Endothelial cell of umbilical vein (primary cell): ENCODE results near the gene MPHOSPH8. TPM values are rescaled to one million over a fixed set of nuclear protein-coding genes. Genes with fewer than 3 reads are reported as not detected.

Source experiments
- BruUV-seq: library from RNA; stranded (reverse); fragments of 400-500 nt; replicated peaks from 2 replicates; lab custom pipeline; 2021; lab: Mats Ljungman, UMichigan
- CTCF ChIA-PET: fragments of 300-600, 350-600 bp; sonication (Branson Sonifier 250); formaldehyde crosslinking; loops from one replicate; lab custom pipeline; 2021; ENCODE audit warnings: antibody characterized with exemption, inconsistent platforms; lab: Charles Lee
- POLR2A ChIA-PET: fragments of 300-600, 350-600 bp; sonication (Branson Sonifier 250); formaldehyde crosslinking; loops from one replicate; lab custom pipeline; 2021; ENCODE audit warnings: antibody characterized with exemption, inconsistent platforms; lab: Charles Lee
- DNase-seq: peaks from one replicate; pipeline ENCODE4 v3.0.0-alpha.2; 2011; ENCODE audit warnings: low read depth, low spot score
- FAIRE-seq: peaks from 2 replicates; lab custom pipeline; 2011; peaks lifted over from hg19 to GRCh38; lab: Jason Lieb, UNC
- H2AFZ ChIP-seq: 2 replicates; pipeline ENCODE4 v1.6.0; 2012; ENCODE audit warnings: low read depth, low read length, control low read depth, inconsistent platforms
- H3K27ac ChIP-seq: 2 replicates; pipeline ENCODE4 v1.5.1; 2011; ENCODE audit warnings: low read depth, mild to moderate bottlenecking, control low read depth, low read length, moderate library complexity; ENCODE audit not compliant: insufficient read depth
- H3K27me3 ChIP-seq, 2 experiments: 2 replicates each; pipeline versions ENCODE4 v1.6.0 to v1.6.1; 2011; ENCODE audit warnings: low read length in 2 of 2, mixed read lengths in 1 of 2; ENCODE audit not compliant: control insufficient read depth in 2 of 2, insufficient read depth in 2 of 2
- H3K36me3 ChIP-seq, 2 experiments: 2 replicates in 1 of 2; 3 replicates in 1 of 2; pipeline ENCODE4 v1.5.1; 2011; ENCODE audit warnings: low read length in 2 of 2, mild to moderate bottlenecking in 1 of 2, moderate library complexity in 1 of 2; ENCODE audit not compliant: control insufficient read depth in 2 of 2, insufficient read depth in 2 of 2; ENCODE audit errors: extremely low read depth in 1 of 2
- H3K4me1 ChIP-seq: 3 replicates; pipeline ENCODE4 v1.5.1; 2011; ENCODE audit warnings: mild to moderate bottlenecking, low read length; ENCODE audit not compliant: control insufficient read depth, insufficient read depth; ENCODE audit errors: extremely low read depth
- H3K4me2 ChIP-seq: 2 replicates; pipeline ENCODE4 v1.6.1; 2011; ENCODE audit warnings: low read length, control low read depth, mixed read lengths; ENCODE audit not compliant: insufficient read depth
- H3K4me3 ChIP-seq, 3 experiments: fragments of 200-600 bp in 1 of 3; sonication (generic), shearing (Covaris generic) in 1 of 3; replicated peaks in 1 of 3; 2 replicates each; pipeline ENCODE4 v1.5.1; 2011 to 2016; ENCODE audit warnings: control low read depth in 3 of 3, low read length in 3 of 3, mild to moderate bottlenecking in 2 of 3, inconsistent platforms in 1 of 3, low read depth in 1 of 3, moderate library complexity in 1 of 3; ENCODE audit not compliant: insufficient read depth in 1 of 3
- H3K79me2 ChIP-seq: 2 replicates; pipeline ENCODE4 v1.6.0; 2012; ENCODE audit warnings: low read length, inconsistent platforms; ENCODE audit not compliant: control insufficient read depth, insufficient read depth
- H3K9ac ChIP-seq: replicated peaks from 2 replicates; pipeline ENCODE3; 2011; ENCODE audit warnings: low read length, control low read depth; ENCODE audit not compliant: insufficient read depth; ENCODE audit errors: extremely low read depth
- H3K9me1 ChIP-seq: replicated peaks from 3 replicates; pipeline ENCODE4 v1.6.0; 2011; ENCODE audit warnings: mild to moderate bottlenecking, low read length; ENCODE audit not compliant: control insufficient read depth, insufficient read depth; ENCODE audit errors: extremely low read depth
- H3K9me3 ChIP-seq: replicated peaks from 2 replicates; pipeline ENCODE4 v1.5.1; 2012; ENCODE audit warnings: low read length, inconsistent platforms; ENCODE audit not compliant: control insufficient read depth, insufficient read depth
- H4K20me1 ChIP-seq: replicated peaks from 2 replicates; pipeline ENCODE3; 2011; ENCODE audit warnings: mild to moderate bottlenecking, low read length; ENCODE audit not compliant: control insufficient read depth, insufficient read depth; ENCODE audit errors: extremely low read depth
- EZH2 ChIP-seq: IDR thresholded peaks from 2 replicates; pipeline ENCODE4 v1.6.1; 2012; ENCODE audit warnings: borderline replicate concordance, low read depth, mild to moderate bottlenecking, moderate library complexity, low read length, inconsistent platforms; ENCODE audit not compliant: severe bottlenecking
- FOS ChIP-seq: IDR thresholded peaks from 2 replicates; pipeline ENCODE4 v1.6.1; 2011; ENCODE audit warnings: mild to moderate bottlenecking, low read length, moderate library complexity, borderline replicate concordance; ENCODE audit not compliant: insufficient read depth
- GATA2 ChIP-seq: IDR thresholded peaks from 2 replicates; pipeline ENCODE4 v1.7.0; 2011; ENCODE audit warnings: low read depth, mild to moderate bottlenecking, moderate library complexity, mixed read lengths, low read length; ENCODE audit not compliant: insufficient read length, insufficient read depth
- JUN ChIP-seq: IDR thresholded peaks from 2 replicates; pipeline ENCODE4 v1.6.1; 2011; ENCODE audit warnings: borderline replicate concordance, low read depth; ENCODE audit not compliant: insufficient read length, insufficient read depth
- MAX ChIP-seq: IDR thresholded peaks from 2 replicates; pipeline ENCODE4 v1.6.1; 2011; ENCODE audit not compliant: insufficient read depth, insufficient read length
- MYC ChIP-seq: IDR thresholded peaks from one replicate; pipeline ENCODE4 v1.6.1; 2011; ENCODE audit warnings: mild to moderate bottlenecking, low read depth, low read length
- POLR2AphosphoS5 ChIP-seq: IDR thresholded peaks from 2 replicates; pipeline ENCODE4 v1.6.1; 2012; ENCODE audit warnings: low read depth, mild to moderate bottlenecking, control low read depth, low read length, moderate library complexity; ENCODE audit not compliant: insufficient read depth
- dilution Hi-C: fragments of 300-500 bp; cut with MboI; formaldehyde crosslinking; loops from one replicate; pipeline ENCODE4 v1.15.0; 2019; ENCODE audit warnings: low sequenced_read_pairs; ENCODE audit not compliant: extremely low pct_ligation_motif_present
- intact Hi-C: fragments of 100-400 bp; cut with micrococcal nuclease; formaldehyde crosslinking; loops from one replicate; pipeline ENCODE4 v1.10.0; 2022
- polyA plus RNA-seq, 4 experiments: library from polyadenylated mRNA; depleted of rRNA in 3 of 4; stranded (reverse) in 3 of 4; unstranded in 1 of 4; fragments of >200 nt; gene quantifications; 2 replicates each; pipeline versions ENCODE4 v1.2.1 to v1.2.3, GENCODE V29; 2011 to 2012; ENCODE audit warnings: missing spikeins in 1 of 4
- total RNA-seq: library from RNA; stranded (reverse); gene quantifications from 2 replicates; pipeline ENCODE4 v1.2.3, GENCODE V29; 2021

MPHOSPH8 gene
- total and polyA plus RNA-seq, 2 donors (not counting 3 experiments of a cell fraction or from before 2014, with no cell fraction given) = 16.2 to 31.5 TPM

GRCh38 chr13:19674898-19675297, 41.4 kb downstream of the MPHOSPH8 start:
- POLR2A ChIA-PET = no interaction called here
- Histone ChIP-seq H3K4me2 (no peak overlapping the region), H2AFZ (no peak overlapping the region), H3K4me3 (no peak overlapping the region), H3K9me3 (no peaks in the 10 kb centered on the region), H3K9me1 (no peaks in the 10 kb centered on the region), H4K20me1 (no peaks in the 10 kb centered on the region), H3K36me3 (peaks cover 14 to 15% of the 10 kb centered on the region in 2 experiments), H3K27me3 (no peaks in the 10 kb centered on the region), H3K9ac (no peak overlapping the region), H3K79me2 (peaks cover 7% of the 10 kb centered on the region), H3K27ac (peak overlapping the region; percentile 12), H3K4me1 (peaks cover 22% of the 10 kb centered on the region)
- CTCF ChIA-PET = interaction anchor here (0.9 to 1.6 kb wide), 2 partner anchors 17 to 143 kb away, joined by 3 to 4 read pairs; no protein-coding TSS in a partner anchor
- FAIRE-seq (no peak), DNase-seq (no peak)
- dilution Hi-C loops (no loop called here), intact Hi-C loops (loop anchor here (10.0 kb wide), 1 partner anchor 110 kb away; the partner anchor contains the start of gene PSPC1)
- BruUV-seq = no TSS peak
- TF ChIP-seq FOS (no peak), MYC (no peak), JUN (no peak), EZH2 (no peak)

GRCh38 chr13:19676168-19676567, 42.7 kb downstream of the MPHOSPH8 start:
- dilution Hi-C loops = no loop called here
- ChIA-PET POLR2A (no interaction called here), CTCF (interaction anchor here (1.6 kb wide), 1 partner anchor 15 kb away, joined by 4 read pairs; no protein-coding TSS in a partner anchor)
- Histone ChIP-seq H4K20me1 (no peaks in the 10 kb centered on the region), H3K4me3 (no peak overlapping the region), H3K79me2 (peaks cover 7% of the 10 kb centered on the region), H3K27me3 (no peaks in the 10 kb centered on the region), H3K9me1 (no peaks in the 10 kb centered on the region), H2AFZ (no peak overlapping the region), H3K9me3 (no peaks in the 10 kb centered on the region), H3K4me2 (no peak overlapping the region), H3K9ac (no peak overlapping the region), H3K27ac (peak overlapping the region; percentile 95), H3K36me3 (peaks cover 12 to 14% of the 10 kb centered on the region in 2 experiments), H3K4me1 (peaks cover 22% of the 10 kb centered on the region)
- BruUV-seq = no TSS peak
- TF ChIP-seq FOS = no peak
- no peak for TF ChIP-seq JUN
- TF ChIP-seq POLR2AphosphoS5 = no peak
- no peak for TF ChIP-seq EZH2
- TF ChIP-seq MAX = no peak
- no peak for TF ChIP-seq GATA2
- intact Hi-C loops = loop anchor here (2.0 to 10.0 kb wide), 3 partner anchors 37 to 187 kb away; partner anchors contain the start of genes PSPC1 and ZMYM5
- no peak for DNase-seq
- no peak for FAIRE-seq
